Astrocyte (in vitro differentiated cells and primary cell): ENCODE results near the gene CCDC110.

Experiments
- CTCF ChIP-seq: IDR thresholded peaks from 2 replicates; pipeline ENCODE4 v1.5.1; 2011; ENCODE audit warnings: low read depth, mild to moderate bottlenecking, inconsistent platforms, low read length, moderate library complexity; ENCODE audit not compliant: insufficient read depth
- EZH2 ChIP-seq: IDR thresholded peaks from 2 replicates; pipeline ENCODE4 v1.6.1; 2012; ENCODE audit warnings: mild to moderate bottlenecking, low read length, inconsistent platforms; ENCODE audit not compliant: insufficient read depth

- TF ChIP-seq CTCF (no peak), EZH2 (no peak)
Observed at GRCh38 chr4:185467101-185467500, 4.4 kb downstream of the CCDC110 start.
